NT2/D1 (cell line): ENCODE results near the gene ITGB2.

Source experiments
- YY1 ChIP-seq: IDR thresholded peaks from 2 replicates; pipeline ENCODE4 v1.6.1; 2011; ENCODE audit not compliant: insufficient read length, insufficient read depth
- ZNF274 ChIP-seq: IDR thresholded peaks from 2 replicates; pipeline ENCODE4 v1.6.1; 2011; ENCODE audit warnings: mild to moderate bottlenecking, low read depth, low read length

DNA sequence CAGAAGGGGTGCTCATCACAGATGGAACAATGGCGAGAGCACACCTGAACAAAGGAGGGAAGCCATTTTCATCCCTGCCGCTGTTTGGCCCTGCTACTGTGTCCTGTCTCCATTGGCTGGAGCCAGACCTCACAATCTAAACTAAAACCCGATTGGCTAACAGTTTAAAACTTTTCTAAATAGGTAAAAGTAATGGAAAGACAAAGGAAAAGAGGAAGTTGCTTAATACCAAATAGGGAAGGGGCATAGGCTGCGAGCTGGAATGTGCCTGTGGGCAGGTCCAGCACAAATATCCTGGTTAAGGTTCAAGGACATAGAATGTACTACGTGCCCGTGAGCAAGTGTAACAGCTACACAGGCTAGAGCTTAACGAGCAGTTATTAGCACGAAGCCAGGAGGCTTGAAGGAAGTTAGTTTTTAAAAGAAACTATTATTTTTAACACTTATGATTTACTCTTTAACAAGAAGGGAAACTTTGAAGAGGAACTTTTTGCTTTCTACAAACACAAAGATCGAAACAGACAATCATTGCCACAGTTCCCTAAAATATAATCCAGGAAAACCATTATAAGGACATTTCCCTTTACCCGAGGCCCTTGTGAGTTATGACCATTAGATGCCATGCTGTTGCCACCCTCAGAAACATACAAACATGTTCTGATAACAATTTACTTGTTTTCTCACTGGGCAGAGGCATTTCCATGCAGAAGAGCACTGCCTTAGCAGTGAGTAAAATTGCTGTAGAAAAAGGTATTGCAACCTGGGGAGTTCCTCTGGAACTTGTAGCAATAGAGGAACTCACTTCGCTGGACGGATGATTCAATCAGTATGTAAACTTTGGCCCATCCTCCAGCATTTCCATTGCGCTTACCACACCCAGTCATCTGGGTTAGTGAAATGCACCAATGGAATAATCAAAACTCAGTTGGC, 42.4 kb downstream of the ITGB2 start:
- TF ChIP-seq ZNF274 (no peak), YY1 (no peak)
